Osteoblast (primary cell): Measurements from ENCODE around the gene CPN2. TPM values are rescaled to one million over a fixed set of nuclear protein-coding genes. Genes with fewer than 3 reads are reported as not detected.

Experiments used
- DNase-seq: peaks from one replicate; pipeline ENCODE4 v3.0.0; 2011; ENCODE audit warnings: low spot score, mixed read lengths; ENCODE audit not compliant: insufficient read length; ENCODE audit errors: missing footprints
- H2AFZ ChIP-seq: 2 replicates; pipeline ENCODE4 v1.6.0; 2011; ENCODE audit warnings: mild to moderate bottlenecking, low read length
- H3K27ac ChIP-seq: 2 replicates; pipeline ENCODE4 v1.5.1; 2011; ENCODE audit warnings: mild to moderate bottlenecking, low read depth, low read length, moderate library complexity
- H3K27me3 ChIP-seq: 2 replicates; pipeline ENCODE4 v1.6.0; 2012; ENCODE audit warnings: mild to moderate bottlenecking, control low read depth, inconsistent platforms, low read length, moderate library complexity; ENCODE audit not compliant: insufficient read depth
- H3K36me3 ChIP-seq: 2 replicates; pipeline ENCODE4 v1.5.1; 2011; ENCODE audit warnings: mild to moderate bottlenecking, low read length, control low read depth, moderate library complexity; ENCODE audit not compliant: insufficient read depth
- H3K4me1 ChIP-seq: 2 replicates; pipeline ENCODE4 v1.5.1; 2011; ENCODE audit warnings: mild to moderate bottlenecking, low read length, control low read depth, moderate library complexity; ENCODE audit not compliant: insufficient read depth
- H3K4me2 ChIP-seq: 2 replicates; pipeline ENCODE4 v1.6.0; 2011; ENCODE audit warnings: mild to moderate bottlenecking, low read length; ENCODE audit not compliant: insufficient read depth
- H3K4me3 ChIP-seq: fragments of 200-600 bp; sonication (generic); 3 replicates; pipeline ENCODE4 v1.5.1; 2012; ENCODE audit warnings: mild to moderate bottlenecking, low read length, inconsistent platforms; ENCODE audit not compliant: insufficient read depth
- H3K79me2 ChIP-seq: 2 replicates; pipeline ENCODE4 v1.6.0; 2012; ENCODE audit warnings: mild to moderate bottlenecking, low read length, control low read depth, inconsistent platforms; ENCODE audit not compliant: insufficient read depth
- H3K9me3 ChIP-seq: 2 replicates; pipeline ENCODE4 v1.5.1; 2011; ENCODE audit warnings: low read depth, low read length, control low read depth
- H4K20me1 ChIP-seq: 2 replicates; pipeline ENCODE4 v1.6.0; 2012; ENCODE audit warnings: mild to moderate bottlenecking, low read length, control low read depth; ENCODE audit not compliant: insufficient read depth
- CTCF ChIP-seq: IDR thresholded peaks from 2 replicates; pipeline ENCODE4 v1.5.1; 2011; ENCODE audit warnings: mild to moderate bottlenecking, low read depth, low read length, moderate library complexity; ENCODE audit errors: extremely low read depth
- total RNA-seq: library from RNA; depleted of rRNA; stranded (reverse); fragments of >200 nt; gene quantifications from 2 replicates; pipeline ENCODE4 v1.2.3, GENCODE V29; 2012

The CPN2 gene
- total RNA-seq, 1 donor = under 0.01 TPM

- Histone ChIP-seq H3K27ac (no peak overlapping the region), H3K79me2 (no peaks in the 10 kb centered on the region), H3K4me3 (no peak overlapping the region), H3K4me1 (no peaks in the 10 kb centered on the region), H3K27me3 (peaks cover 43% of the 10 kb centered on the region), H3K9me3 (no peaks in the 10 kb centered on the region), H4K20me1 (no peaks in the 10 kb centered on the region), H3K36me3 (no peaks in the 10 kb centered on the region), H3K4me2 (no peak overlapping the region), H2AFZ (no peak overlapping the region)
- no peak for TF ChIP-seq CTCF
- no peak for DNase-seq
Measured at GRCh38 chr3:194304186-194304917, 46.8 kb downstream of the CPN2 start.

GRCh38 chr3:194303749-194304148 lies 47.4 kb downstream of the CPN2 start:
- H3K4me2 ChIP-seq = no peak overlapping the region
- no peak for TF ChIP-seq CTCF
- peaks cover 43% of the 10 kb centered on the region for H3K27me3 ChIP-seq
- no peak for DNase-seq
- no peak overlapping the region for H3K4me3 ChIP-seq
- H3K9me3 ChIP-seq = no peaks in the 10 kb centered on the region
- H2AFZ ChIP-seq = no peak overlapping the region
- H3K36me3 ChIP-seq = no peaks in the 10 kb centered on the region
- no peak overlapping the region for H3K27ac ChIP-seq
- no peaks in the 10 kb centered on the region for H3K4me1 ChIP-seq
- H4K20me1 ChIP-seq = no peaks in the 10 kb centered on the region
- H3K79me2 ChIP-seq = no peaks in the 10 kb centered on the region

GRCh38 chr3:194301730-194302129 lies 49.4 kb downstream of the CPN2 start:
- no peak for TF ChIP-seq CTCF
- Histone ChIP-seq H2AFZ (no peak overlapping the region), H3K27ac (no peak overlapping the region), H3K36me3 (no peaks in the 10 kb centered on the region), H3K4me3 (no peak overlapping the region), H3K9me3 (no peaks in the 10 kb centered on the region), H3K4me2 (no peak overlapping the region), H4K20me1 (no peaks in the 10 kb centered on the region), H3K27me3 (peaks cover 31% of the 10 kb centered on the region), H3K79me2 (no peaks in the 10 kb centered on the region), H3K4me1 (peaks cover 2% of the 10 kb centered on the region)
- no peak for DNase-seq

GRCh38 chr3:194300936-194301335 lies 50.2 kb downstream of the CPN2 start:
- no peaks in the 10 kb centered on the region for H3K9me3 ChIP-seq
- no peaks in the 10 kb centered on the region for H4K20me1 ChIP-seq
- H3K27me3 ChIP-seq = peaks cover 24% of the 10 kb centered on the region
- no peak overlapping the region for H2AFZ ChIP-seq
- H3K36me3 ChIP-seq = no peaks in the 10 kb centered on the region
- no peak overlapping the region for H3K4me3 ChIP-seq
- no peak overlapping the region for H3K4me2 ChIP-seq
- no peak for DNase-seq
- no peak overlapping the region for H3K27ac ChIP-seq
- H3K79me2 ChIP-seq = no peaks in the 10 kb centered on the region
- peaks cover 8% of the 10 kb centered on the region for H3K4me1 ChIP-seq
- no peak for TF ChIP-seq CTCF
